HEK293 (cell line): Measurements from ENCODE around the gene INPP4B.

Source experiments
- YY1 ChIP-seq: fragments of 450-650 bp; formaldehyde crosslinking; IDR thresholded peaks from 2 replicates; pipeline ENCODE4 v1.5.1; 2018; ENCODE audit warnings: missing biosample characterization, missing genetic modification characterization
- ZNF274 ChIP-seq, 2 experiments: fragments of 200-500 bp in 1 of 2; fragments of 450-650 bp in 1 of 2; sonication (Bioruptor generic) in 1 of 2; formaldehyde crosslinking in 1 of 2; IDR thresholded peaks; 2 replicates each; pipeline versions ENCODE4 v1.5.1 to v1.6.1; 2014 to 2016; ENCODE audit warnings: borderline replicate concordance in 1 of 2, inconsistent platforms in 1 of 2, low read length in 1 of 2, missing biosample characterization in 1 of 2, missing genetic modification characterization in 1 of 2
- ZNF555 ChIP-seq: fragments of 450-650 bp; formaldehyde crosslinking; conservative IDR thresholded peaks from 2 replicates; pipeline ENCODE4 v1.5.1; 2017; ENCODE audit warnings: missing biosample characterization, mild to moderate bottlenecking, missing genetic modification characterization, inconsistent platforms
- ZNF610 ChIP-seq: fragments of 450-650 bp; formaldehyde crosslinking; IDR thresholded peaks from 2 replicates; pipeline ENCODE4 v1.5.1; 2016; ENCODE audit warnings: missing biosample characterization, missing genetic modification characterization, borderline replicate concordance
- TF ChIP-seq, protein P1 (sequence below): IDR thresholded peaks from 2 replicates; pipeline ENCODE4 v1.6.1; 2011; ENCODE audit warnings: mild to moderate bottlenecking, low read depth, low read length, borderline replicate concordance
- TF ChIP-seq, protein P2 (sequence below): fragments of 450-650 bp; formaldehyde crosslinking; IDR thresholded peaks from 2 replicates; pipeline ENCODE4 v1.5.1; 2016; ENCODE audit warnings: missing biosample characterization, missing genetic modification characterization
- TF ChIP-seq, protein P3 (sequence below): fragments of 450-650 bp; formaldehyde crosslinking; IDR thresholded peaks from 2 replicates; pipeline ENCODE4 v1.5.1; 2016; ENCODE audit warnings: missing biosample characterization, missing genetic modification characterization

DNA sequence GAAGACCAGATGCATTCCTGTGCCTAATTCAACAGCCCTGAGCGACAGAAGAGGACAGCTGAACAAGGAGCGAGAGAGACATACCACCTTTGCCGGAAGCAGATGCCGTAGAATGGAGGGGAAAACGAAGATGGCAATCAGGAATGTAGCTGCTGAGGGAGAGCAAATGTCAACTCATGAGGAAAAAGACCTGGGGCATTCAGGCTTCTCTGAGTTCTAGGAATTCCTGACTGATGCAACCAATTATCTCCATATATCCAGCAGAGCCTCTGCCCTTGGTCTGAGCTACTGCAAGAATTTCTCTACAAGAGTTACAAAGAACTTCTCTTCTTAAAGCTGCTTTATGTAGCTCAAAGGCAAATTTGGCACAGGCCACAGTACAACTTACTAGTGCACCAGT, 40.5 kb upstream of the INPP4B start:
- TF ChIP-seq, protein P1, sequence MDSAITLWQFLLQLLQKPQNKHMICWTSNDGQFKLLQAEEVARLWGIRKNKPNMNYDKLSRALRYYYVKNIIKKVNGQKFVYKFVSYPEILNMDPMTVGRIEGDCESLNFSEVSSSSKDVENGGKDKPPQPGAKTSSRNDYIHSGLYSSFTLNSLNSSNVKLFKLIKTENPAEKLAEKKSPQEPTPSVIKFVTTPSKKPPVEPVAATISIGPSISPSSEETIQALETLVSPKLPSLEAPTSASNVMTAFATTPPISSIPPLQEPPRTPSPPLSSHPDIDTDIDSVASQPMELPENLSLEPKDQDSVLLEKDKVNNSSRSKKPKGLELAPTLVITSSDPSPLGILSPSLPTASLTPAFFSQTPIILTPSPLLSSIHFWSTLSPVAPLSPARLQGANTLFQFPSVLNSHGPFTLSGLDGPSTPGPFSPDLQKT, result no peak
- TF ChIP-seq, protein P2, sequence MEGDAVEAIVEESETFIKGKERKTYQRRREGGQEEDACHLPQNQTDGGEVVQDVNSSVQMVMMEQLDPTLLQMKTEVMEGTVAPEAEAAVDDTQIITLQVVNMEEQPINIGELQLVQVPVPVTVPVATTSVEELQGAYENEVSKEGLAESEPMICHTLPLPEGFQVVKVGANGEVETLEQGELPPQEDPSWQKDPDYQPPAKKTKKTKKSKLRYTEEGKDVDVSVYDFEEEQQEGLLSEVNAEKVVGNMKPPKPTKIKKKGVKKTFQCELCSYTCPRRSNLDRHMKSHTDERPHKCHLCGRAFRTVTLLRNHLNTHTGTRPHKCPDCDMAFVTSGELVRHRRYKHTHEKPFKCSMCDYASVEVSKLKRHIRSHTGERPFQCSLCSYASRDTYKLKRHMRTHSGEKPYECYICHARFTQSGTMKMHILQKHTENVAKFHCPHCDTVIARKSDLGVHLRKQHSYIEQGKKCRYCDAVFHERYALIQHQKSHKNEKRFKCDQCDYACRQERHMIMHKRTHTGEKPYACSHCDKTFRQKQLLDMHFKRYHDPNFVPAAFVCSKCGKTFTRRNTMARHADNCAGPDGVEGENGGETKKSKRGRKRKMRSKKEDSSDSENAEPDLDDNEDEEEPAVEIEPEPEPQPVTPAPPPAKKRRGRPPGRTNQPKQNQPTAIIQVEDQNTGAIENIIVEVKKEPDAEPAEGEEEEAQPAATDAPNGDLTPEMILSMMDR (tag by site-specific recombination), result no peak
- TF ChIP-seq, protein P3, sequence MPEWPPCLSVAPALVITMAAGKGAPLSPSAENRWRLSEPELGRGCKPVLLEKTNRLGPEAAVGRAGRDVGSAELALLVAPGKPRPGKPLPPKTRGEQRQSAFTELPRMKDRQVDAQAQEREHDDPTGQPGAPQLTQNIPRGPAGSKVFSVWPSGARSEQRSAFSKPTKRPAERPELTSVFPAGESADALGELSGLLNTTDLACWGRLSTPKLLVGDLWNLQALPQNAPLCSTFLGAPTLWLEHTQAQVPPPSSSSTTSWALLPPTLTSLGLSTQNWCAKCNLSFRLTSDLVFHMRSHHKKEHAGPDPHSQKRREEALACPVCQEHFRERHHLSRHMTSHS (tag by site-specific recombination), result no peak
- TF ChIP-seq YY1 (tag by site-specific recombination) (no peak), ZNF610 (tag by site-specific recombination) (no peak), ZNF274 (IDR thresholded peaks at IDR 0.05; ENCODE audit: low read length) (no peak), ZNF274 (tag by site-specific recombination; IDR thresholded peaks at IDR 0.05; ENCODE audit: borderline replicate concordance) (no peak), ZNF555 (tag by site-specific recombination) (no peak)
